Activated CD8-positive, alpha-beta memory T cell treated with anti-CD3 and anti-CD28 coated beads, Interleukin-2, amount 50 U/mL, for 4 hours (primary cell): ENCODE results near the gene SLC39A12.
"Not testable (repeated sequence)": the region's sequence is repeated elsewhere in the genome, so short reads cannot be mapped to it uniquely, and the experiment has no call there.

Source experiments
- DNase-seq: peaks from one replicate; pipeline ENCODE4 v3.0.0-alpha.2; 2020

SLC39A12 gene

DNA sequence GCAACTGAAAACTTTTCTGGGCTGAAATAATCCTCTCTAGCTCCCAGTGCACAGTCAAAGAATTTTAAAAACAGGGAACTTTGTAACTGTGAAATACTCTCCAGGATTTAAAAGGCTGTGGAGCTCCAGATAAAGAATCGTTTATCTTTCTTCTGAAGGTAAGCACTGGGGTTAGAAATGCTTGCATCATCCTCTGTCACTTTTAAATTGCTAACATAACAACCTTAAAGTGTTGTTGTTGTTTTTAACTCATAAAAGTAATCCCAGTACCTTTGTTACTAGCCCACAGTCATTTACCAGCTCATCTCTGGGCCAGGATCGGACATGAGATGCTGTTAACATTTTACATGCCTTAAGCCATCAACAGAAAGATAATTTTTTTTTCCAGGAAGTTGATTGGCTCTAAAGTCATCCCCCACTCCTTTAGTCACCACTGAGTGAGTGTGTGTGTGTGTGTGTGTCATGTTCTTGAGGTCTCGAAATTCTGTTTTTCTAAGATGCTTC lies at the start of gene SLC39A12:
Gene SLC39A12 (plus strand): TSS at position 51 of the 504 bp plus-strand sequence. CDS start 1,359 bp downstream, outside the sequence.
- no peak for DNase-seq

- no peak for DNase-seq
These were observed 47.2 kb upstream of the SLC39A12 start for GRCh38 chr10:17904564-17904963.

DNA sequence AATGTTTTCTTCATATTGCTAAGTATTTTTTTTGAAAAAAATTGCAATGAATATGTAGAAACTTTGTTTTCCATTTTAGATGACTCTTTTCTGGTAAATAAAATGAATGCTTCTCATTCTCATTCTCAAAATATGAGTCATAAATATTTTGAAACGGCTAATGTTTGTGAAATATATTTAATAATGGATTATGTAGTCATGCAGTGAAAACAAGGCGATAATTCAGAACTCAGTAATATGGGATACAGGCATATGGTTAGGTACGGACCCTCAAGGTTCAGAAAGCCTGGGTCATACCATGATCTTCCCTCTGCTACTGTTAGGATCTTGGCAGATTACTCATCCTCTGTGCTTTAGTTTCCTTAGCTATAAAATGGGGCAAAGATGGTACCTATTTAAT lies 46.2 kb upstream of the SLC39A12 start:
- DNase-seq, result no peak

GRCh38 chr10:17906002-17906401 lies 45.7 kb upstream of the SLC39A12 start:
- no peak for DNase-seq

DNA sequence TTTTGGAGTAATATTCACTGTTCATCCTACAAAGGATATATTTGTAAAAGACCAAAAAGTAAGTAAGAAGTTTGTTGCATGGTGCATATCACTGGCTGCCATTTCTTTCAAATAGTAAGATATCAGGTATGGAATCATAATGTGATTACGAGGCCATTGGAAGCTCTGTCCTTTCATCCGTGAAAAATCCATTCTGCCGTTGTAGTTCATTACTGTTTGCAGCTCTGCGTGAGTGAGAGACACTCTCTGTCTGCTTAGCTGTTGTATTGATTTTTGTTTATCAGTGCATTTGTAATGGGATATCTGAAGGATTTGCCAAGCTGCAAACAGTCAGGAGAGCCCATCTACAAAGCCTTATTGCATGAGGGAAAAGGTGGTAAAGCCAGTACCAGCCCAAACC lies 44.1 kb upstream of the SLC39A12 start:
- DNase-seq, result no peak

DNA sequence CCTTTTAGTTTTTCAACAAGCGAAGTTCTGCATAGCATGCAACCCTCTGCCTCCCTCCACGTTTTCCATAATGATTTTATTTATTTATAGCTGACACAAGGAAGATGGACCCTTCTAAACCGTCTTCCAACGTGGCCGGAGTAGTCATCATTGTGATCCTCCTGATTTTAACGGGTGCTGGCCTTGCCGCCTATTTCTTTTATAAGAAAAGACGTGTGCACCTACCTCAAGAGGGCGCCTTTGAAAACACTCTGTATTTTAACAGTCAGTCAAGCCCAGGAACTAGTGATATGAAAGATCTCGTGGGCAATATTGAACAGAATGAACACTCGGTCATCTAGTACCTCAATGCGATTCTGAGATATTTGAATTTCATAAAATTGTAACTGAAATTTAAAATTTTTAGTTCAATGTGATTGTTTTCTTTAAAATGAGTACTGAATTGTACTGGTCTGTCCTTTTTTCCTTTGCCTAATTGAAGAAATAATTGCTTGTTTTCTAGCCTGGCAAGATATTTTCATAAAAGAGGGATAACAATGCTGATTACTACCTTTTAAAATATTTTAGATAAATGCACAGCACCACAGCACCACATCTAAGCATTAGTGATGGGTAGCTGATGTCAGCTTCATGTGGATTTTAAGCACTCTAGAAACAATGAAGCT lies 41.5 kb upstream of the SLC39A12 start:
- no peak for DNase-seq

GRCh38 chr10:17912754-17913153 lies 39.0 kb upstream of the SLC39A12 start:
- DNase-seq, result no peak

DNA sequence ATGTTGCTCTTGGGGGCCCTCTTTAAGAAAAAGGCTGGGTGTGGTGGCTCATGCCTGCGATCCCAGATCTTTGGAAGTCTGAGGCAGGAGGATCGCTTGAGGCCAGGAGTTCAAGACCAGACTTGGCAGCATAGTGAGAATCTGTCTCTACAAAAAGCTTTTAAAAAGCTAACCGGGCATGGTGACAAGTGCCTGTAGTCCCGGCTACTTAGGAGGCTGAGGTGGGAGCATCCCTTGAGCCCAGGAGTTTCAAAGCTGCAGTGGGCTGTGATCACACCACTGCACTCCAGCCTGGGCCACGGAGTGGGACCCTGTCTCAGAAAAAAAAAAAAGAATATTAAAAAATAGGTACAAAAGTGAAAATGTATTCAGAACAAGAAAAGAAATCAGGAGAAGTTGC lies 38.1 kb upstream of the SLC39A12 start:
- no peak for DNase-seq

GRCh38 chr10:17914169-17915045 lies 37.3 kb upstream of the SLC39A12 start:
- no peak for DNase-seq

DNA sequence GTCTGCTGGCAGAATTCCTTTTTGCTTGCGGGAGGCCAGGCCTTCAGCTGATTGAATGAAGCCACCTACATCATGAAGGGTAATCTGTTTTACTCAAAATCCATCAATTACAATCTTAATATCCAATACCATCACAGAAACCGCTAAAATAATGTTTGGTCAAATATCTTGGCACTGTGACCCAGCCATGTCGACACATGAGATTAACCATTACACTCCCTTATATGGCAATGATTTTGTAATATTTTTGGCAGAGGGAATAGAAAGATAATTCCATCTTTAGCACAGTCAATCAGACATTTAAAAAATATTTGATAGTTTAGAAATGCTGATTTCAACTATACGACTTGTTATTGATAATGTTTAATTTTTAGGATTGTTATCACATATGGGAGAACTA lies 36.5 kb upstream of the SLC39A12 start:
- DNase-seq, result no peak

DNA sequence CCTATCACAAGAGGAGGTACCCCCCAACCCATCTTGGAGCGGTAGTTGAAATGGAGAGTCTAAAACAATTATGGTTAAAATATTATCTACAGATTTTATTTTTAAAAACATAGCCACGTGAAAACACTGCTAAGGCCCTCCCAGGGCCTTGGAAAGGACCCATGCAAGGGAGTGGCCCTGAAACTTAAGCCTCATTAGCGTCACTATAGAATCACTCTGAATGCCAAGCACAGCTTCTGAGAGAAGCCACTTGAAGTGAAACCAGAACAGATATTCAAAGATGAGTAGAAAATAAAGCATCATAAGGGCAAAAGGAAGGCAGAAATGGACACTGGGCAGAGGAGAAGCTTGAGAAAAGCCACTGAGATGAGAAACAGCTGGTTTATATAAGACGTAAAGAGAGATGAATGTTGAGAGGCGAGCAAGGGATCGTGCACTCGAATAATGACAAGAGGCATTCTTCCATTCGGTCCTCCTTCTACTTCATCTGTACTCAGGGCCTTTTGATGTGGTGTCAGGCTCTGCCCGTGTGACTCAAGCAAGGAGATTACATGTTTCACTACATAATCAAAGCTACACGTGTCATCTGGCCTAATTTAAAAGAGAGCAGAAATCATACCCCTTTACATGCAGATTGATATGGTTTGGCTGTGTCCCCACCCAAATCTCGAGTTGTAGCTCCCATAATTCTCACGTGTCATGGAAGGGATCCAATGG lies 33.4 kb upstream of the SLC39A12 start:
- DNase-seq, result no peak

DNA sequence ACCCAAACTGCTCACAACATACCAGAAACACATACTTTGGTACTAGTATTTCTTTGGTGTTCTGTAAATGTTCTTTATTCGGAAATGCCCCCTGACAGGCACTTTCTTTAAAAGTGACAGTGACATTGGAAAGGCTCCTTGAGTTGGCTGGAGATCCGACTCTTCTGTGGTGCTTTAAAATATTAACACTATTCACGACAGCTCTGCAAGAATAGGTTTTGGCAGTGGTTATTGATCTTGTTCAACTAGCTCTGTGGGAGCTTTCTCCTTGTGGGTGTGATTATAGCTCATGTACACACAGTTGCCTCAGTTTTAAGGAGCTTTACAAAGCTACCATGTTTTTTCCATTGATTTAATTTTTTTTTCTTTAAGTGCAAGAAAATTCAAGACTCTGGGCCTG lies 30.3 kb upstream of the SLC39A12 start:
- no peak for DNase-seq

DNA sequence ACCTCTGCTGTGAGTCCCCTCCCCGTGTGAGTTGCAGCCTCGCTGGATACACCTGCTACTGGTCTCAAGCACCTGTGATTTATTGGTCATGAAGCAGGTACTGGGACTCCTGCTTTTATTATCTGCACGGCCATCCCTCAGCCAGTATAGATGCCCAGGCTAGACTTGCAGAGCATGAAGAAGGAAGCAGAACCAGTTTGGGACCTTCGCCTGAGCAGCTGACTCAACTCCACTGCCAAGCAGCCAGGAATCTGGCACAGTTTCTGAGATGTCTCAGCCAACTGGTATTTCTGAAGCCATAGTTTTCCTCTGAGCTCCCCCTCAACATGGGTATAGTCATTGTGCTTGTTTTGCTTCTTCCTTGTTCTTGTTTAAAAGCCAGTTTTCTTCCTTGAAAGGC lies 28.0 kb upstream of the SLC39A12 start:
- DNase-seq, result no peak

GRCh38 chr10:17943033-17943745 lies 8.5 kb upstream of the SLC39A12 start:
- DNase-seq, result no peak

DNA sequence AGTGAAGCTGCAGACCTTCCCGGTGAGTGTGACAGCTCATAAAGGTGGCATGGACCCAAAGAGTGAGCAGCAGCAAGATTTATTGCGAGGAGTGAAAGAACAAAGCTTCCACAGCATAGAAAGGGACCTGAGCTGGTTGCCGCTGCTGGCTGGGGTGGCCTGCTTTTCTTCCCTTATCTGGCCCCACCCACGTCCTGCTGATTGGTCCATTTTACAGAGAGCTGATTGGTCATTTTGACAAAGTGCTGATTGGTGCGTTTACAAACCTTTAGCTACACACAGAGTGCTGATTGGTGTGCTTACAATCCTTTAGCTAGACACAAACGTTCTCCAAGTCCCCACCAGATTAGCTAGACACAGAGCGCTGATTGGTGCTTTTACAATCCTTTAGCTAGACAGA lies 1.4 kb upstream of the SLC39A12 start:
- DNase-seq, result not testable (repeated sequence)

GRCh38 chr10:17950726-17951125 lies 992 bp upstream of the SLC39A12 start:
- no peak for DNase-seq

- DNase-seq, result not testable (repeated sequence)
These were observed 2.7 kb downstream of the SLC39A12 start for GRCh38 chr10:17954372-17954771.

DNA sequence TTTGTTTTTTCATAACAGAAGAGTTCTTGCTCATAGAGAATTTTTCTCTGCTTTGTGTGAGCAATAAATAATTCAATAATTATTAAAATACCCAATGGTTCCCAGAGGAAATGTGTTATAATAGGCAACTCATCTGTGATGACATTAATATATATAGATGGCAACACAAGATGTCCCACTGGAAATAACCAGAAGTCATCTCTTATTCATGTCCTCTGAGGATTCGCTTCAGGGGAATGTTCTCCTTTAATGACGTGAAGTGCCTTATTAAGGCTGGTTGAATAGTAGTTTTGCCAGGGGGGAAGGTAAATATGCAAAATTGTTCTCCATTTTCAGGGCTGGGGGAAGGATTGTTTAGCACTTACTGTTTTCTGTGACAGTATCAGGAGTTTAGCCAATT lies 3.1 kb downstream of the SLC39A12 start:
- DNase-seq, result no peak

DNA sequence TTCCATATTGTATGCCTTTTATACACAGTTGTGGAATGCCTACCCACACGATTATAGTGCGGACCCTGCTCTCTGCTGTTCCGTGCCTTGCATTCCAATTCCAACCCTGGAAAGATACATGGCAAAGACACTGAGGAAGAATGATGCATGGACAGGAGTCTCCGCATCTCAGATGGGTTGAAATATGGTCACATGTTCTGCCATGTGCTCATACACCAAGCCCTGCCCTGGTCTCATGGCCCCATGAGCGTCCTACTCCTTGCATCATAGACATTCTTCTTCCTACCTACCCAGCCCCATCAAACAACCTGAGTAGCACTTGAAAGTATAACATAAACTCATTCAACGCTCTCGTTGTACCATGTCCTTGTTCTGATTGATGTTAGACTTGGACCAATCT lies 6.3 kb downstream of the SLC39A12 start:
- DNase-seq, result no peak

GRCh38 chr10:17959870-17960269 lies 8.2 kb downstream of the SLC39A12 start:
- no peak for DNase-seq

DNA sequence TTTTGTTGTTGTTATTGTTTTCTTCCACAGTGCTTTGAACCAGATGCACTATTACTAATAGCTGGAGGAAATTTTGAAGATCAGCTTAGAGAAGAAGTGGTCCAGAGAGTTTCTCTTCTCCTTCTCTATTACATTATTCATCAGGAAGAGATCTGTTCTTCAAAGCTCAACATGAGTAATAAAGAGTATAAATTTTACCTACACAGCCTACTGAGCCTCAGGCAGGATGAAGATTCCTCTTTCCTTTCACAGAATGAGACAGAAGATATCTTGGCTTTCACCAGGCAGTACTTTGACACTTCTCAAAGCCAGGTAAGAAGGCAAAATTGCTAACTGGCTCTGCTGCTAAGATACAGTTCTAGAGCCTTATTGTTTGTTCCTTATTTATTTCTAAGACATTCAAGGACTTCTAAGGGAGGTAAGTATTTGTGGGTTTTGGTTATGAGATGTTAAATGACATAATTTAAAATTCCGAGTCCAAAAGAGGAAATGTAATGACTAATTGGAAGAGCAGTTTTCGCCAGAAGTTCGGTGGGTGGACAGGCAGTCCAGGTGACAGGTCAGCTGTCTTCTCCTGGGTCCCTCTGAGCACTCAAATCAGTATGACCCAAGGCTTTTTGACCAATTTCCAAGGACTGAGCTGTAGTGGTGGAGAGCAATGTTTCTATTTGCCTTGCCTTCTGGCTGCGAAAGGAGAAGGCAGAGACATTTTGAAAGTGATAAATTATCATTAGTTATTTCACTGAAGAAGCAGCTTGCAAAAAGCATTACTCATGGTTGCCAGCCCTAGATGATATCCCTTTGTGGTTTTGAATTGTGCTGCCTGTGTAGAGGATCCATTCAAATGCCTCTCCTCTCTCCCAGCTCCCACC lies 10.1 kb downstream of the SLC39A12 start:
- DNase-seq, result no peak

DNA sequence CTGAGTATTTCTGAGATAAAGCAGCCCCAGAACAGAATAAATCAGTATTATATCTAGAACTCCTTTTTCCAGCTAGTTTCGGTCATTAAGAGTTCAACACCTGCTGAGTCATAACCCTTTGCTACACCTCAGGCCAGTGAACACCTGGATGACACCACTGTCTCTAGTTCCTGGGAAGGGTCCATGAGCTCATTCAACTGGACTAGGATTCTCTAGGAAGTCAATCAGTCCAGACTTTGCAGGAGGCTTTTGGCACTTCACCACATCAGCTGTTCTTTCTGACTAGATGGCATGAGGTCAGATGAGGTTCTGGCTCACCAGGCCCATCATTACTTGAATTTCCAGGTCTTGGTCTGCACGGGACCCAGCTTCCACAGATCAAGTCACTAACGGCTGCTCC lies 11.7 kb downstream of the SLC39A12 start:
- DNase-seq, result no peak
